ENCODE data around the gene HS6ST1. TPM values are rescaled to one million over a fixed set of nuclear protein-coding genes. Genes with fewer than 3 reads are reported as not detected.

Gene HS6ST1
- total RNA-seq, 3 donors from 2014 or later (not counting 1 experiment from before 2014, with no cell fraction given), result 18.9 to 35.9 (median 28.8) TPM

GRCh38 chr2:128219891-128220290 is 98.8 kb downstream of the HS6ST1 start:
- intact Hi-C loops (cut with micrococcal nuclease), result no loop called here

DNA sequence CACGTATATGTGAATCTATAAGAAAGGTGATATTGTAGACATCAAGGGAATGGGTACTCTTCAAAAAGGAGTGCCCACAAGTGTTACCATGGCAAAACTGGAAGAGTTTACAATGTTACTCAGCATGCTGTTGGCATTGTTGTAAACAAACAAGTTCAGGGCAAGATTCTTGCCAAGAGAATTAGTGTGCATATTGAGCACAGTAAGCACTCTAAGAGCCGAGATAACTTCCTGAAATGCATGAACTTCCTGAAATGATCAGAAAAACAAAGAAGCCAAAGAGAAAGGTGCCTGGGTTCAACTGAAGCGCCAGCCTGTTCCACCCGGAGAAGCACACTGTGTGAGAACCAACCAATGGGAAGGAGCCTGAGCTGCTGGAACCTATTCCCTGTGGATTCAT is 101.0 kb downstream of the HS6ST1 start:
- no peak overlapping the region for H3K4me3 Mint-ChIP-seq
- TF ChIP-seq CTCF (IDR thresholded peaks at IDR 0.05), result no peak
- no peak overlapping the region for H3K27ac Mint-ChIP-seq
- Histone ChIP-seq H3K9me3 (ENCODE audit: control insufficient read depth, insufficient read depth, low read length) (no peaks in the 10 kb centered on the region), H3K4me3 (ENCODE audit: low read length) (no peak overlapping the region), H3K27me3 (ENCODE audit: control insufficient read depth, insufficient read depth, low read length) (no peaks in the 10 kb centered on the region), H3K36me3 (ENCODE audit: control insufficient read depth, insufficient read depth, low read length) (no peaks in the 10 kb centered on the region), H3K4me1 (ENCODE audit: control insufficient read depth, insufficient read depth, low read length) (no peaks in the 10 kb centered on the region), H3K27ac (ENCODE audit: low read length) (no peak overlapping the region)
- H3K27me3 Mint-ChIP-seq (ENCODE audit: low read depth in 2 of 2), result peaks cover 0 to 6% of the 10 kb centered on the region in 2 donors
- DNase-seq (no peak), ATAC-seq (no peak)
- intact Hi-C loops (cut with micrococcal nuclease), result no loop called here
- H3K36me3 Mint-ChIP-seq, result no peaks in the 10 kb centered on the region
- WGBS (ENCODE audit: insufficient coverage), result 31% methylated on average over 4 of the region's 4 CpGs
- no peaks in the 10 kb centered on the region for H3K9me3 Mint-ChIP-seq
- peaks cover 0 to 5% of the 10 kb centered on the region in 2 donors for H3K4me1 Mint-ChIP-seq

More at GRCh38 chr2:128219891-128220290, 98.8 kb downstream of the HS6ST1 start:
- WGBS (ENCODE audit: insufficient coverage), result 90% methylated on average over 8 of the region's 8 CpGs
- Mint-ChIP-seq H3K27ac (no peak overlapping the region), H3K4me3 (no peak overlapping the region), H3K4me1 (peaks cover 0 to 5% of the 10 kb centered on the region in 2 donors), H3K9me3 (no peaks in the 10 kb centered on the region), H3K36me3 (no peaks in the 10 kb centered on the region), H3K27me3 (ENCODE audit: low read depth in 2 of 2) (peaks cover 0 to 6% of the 10 kb centered on the region in 2 donors)
- ATAC-seq (no peak), DNase-seq (no peak)
- H3K4me1 ChIP-seq (ENCODE audit: control insufficient read depth, insufficient read depth, low read length), result no peaks in the 10 kb centered on the region
- H3K27ac ChIP-seq (ENCODE audit: low read length), result no peak overlapping the region
- H3K9me3 ChIP-seq (ENCODE audit: control insufficient read depth, insufficient read depth, low read length), result no peaks in the 10 kb centered on the region
- no peak for TF ChIP-seq CTCF (IDR thresholded peaks at IDR 0.05)
- H3K27me3 ChIP-seq (ENCODE audit: control insufficient read depth, insufficient read depth, low read length), result no peaks in the 10 kb centered on the region
- no peaks in the 10 kb centered on the region for H3K36me3 ChIP-seq (ENCODE audit: control insufficient read depth, insufficient read depth, low read length)
- no peak overlapping the region for H3K4me3 ChIP-seq (ENCODE audit: low read length)

GRCh38 chr2:128215897-128216642 is 102.6 kb downstream of the HS6ST1 start:
- ATAC-seq (no peak), DNase-seq (no peak)
- no peaks in the 10 kb centered on the region for H3K36me3 ChIP-seq (ENCODE audit: control insufficient read depth, insufficient read depth, low read length)
- WGBS (ENCODE audit: insufficient coverage), result 59% methylated on average over 10 of the region's 10 CpGs
- H3K4me1 ChIP-seq (ENCODE audit: control insufficient read depth, insufficient read depth, low read length), result no peaks in the 10 kb centered on the region
- Mint-ChIP-seq H3K4me3 (no peak overlapping the region), H3K27me3 (ENCODE audit: low read depth in 2 of 2) (peaks cover 0 to 6% of the 10 kb centered on the region in 2 donors), H3K36me3 (no peaks in the 10 kb centered on the region), H3K9me3 (no peaks in the 10 kb centered on the region), H3K27ac (no peak overlapping the region), H3K4me1 (peaks cover 0 to 5% of the 10 kb centered on the region in 2 donors)
- no peak overlapping the region for H3K27ac ChIP-seq (ENCODE audit: low read length)
- H3K9me3 ChIP-seq (ENCODE audit: control insufficient read depth, insufficient read depth, low read length), result no peaks in the 10 kb centered on the region
- no peak for TF ChIP-seq CTCF (IDR thresholded peaks at IDR 0.05)
- H3K4me3 ChIP-seq (ENCODE audit: low read length), result no peak overlapping the region
- no peaks in the 10 kb centered on the region for H3K27me3 ChIP-seq (ENCODE audit: control insufficient read depth, insufficient read depth, low read length)
- intact Hi-C loops (cut with micrococcal nuclease), result no loop called here

Other genes with a start within 250 kb of the HS6ST1 start
- gene UGGT1, start 227.7 kb downstream of the HS6ST1 start, total RNA-seq, result 10 to 100 TPM; 48.2 to 70.3 (median 60.7) TPM

Measured in natural killer cell (primary cell).